Right hindlimb (tissue), 1 donor: ENCODE data around the gene ARMS2.

ENCODE experiments used
- DNase-seq: peaks from one replicate; pipeline ENCODE4 v3.0.0-alpha.2; 2018

ARMS2 gene

GRCh38 chr10:122454071-122454470, 382 bp upstream of the ARMS2 start:
- DNase-seq: no peak

GRCh38 chr10:122455376-122456079, 1.1 kb downstream of the ARMS2 start:
- no peak for DNase-seq

GRCh38 chr10:122457934-122458333, 3.5 kb downstream of the ARMS2 start:
- no peak for DNase-seq

GRCh38 chr10:122458693-122459092, 4.2 kb downstream of the ARMS2 start:
- DNase-seq: no peak

- no peak for DNase-seq
Observed at GRCh38 chr10:122459561-122460273, 5.3 kb downstream of the ARMS2 start.

- DNase-seq: no peak
Observed at GRCh38 chr10:122460891-122461293, 6.4 kb downstream of the ARMS2 start.

- DNase-seq: peak; percentile 84
Observed at GRCh38 chr10:122461367-122461728, 6.9 kb downstream of the ARMS2 start, which contains the start of gene HTRA1. HTRA1 (plus strand) TSS chr10:122461553; CDS start chr10:122461653, 100 bp downstream.

- peak; percentile 37 for DNase-seq
Observed at GRCh38 chr10:122461729-122462532, 7.5 kb downstream of the ARMS2 start.

GRCh38 chr10:122462533-122463465, 8.3 kb downstream of the ARMS2 start:
- peak; percentile 85 for DNase-seq

- DNase-seq: no peak
Observed at GRCh38 chr10:122463466-122464249, 9.2 kb downstream of the ARMS2 start.

- DNase-seq: no peak
Observed at GRCh38 chr10:122464250-122464510, 9.7 kb downstream of the ARMS2 start.

GRCh38 chr10:122464586-122464985, 10.1 kb downstream of the ARMS2 start:
- DNase-seq: no peak

- peak; percentile 55 for DNase-seq
Observed at GRCh38 chr10:122465401-122466040, 11.1 kb downstream of the ARMS2 start.

GRCh38 chr10:122466951-122467381, 12.5 kb downstream of the ARMS2 start:
- DNase-seq: no peak

- no peak for DNase-seq
Observed at GRCh38 chr10:122467701-122468100, 13.2 kb downstream of the ARMS2 start.

GRCh38 chr10:122468307-122468925, 14.0 kb downstream of the ARMS2 start:
- DNase-seq: no peak

- no peak for DNase-seq
Observed at GRCh38 chr10:122468926-122469781, 14.7 kb downstream of the ARMS2 start.

- DNase-seq: no peak
Observed at GRCh38 chr10:122469848-122470247, 15.4 kb downstream of the ARMS2 start.

GRCh38 chr10:122471531-122472177, 17.2 kb downstream of the ARMS2 start:
- no peak for DNase-seq
